Dedifferentiated amniotic fluid mesenchymal stem cell (primary cell): ENCODE measurements around the gene ASIC2.

Source experiments
- DNase-seq: peaks from one replicate; pipeline ENCODE4 v3.0.0-alpha.2; 2016; ENCODE audit errors: extremely low spot score

ASIC2 gene

GRCh38 chr17:33288954-33289353, 4.1 kb downstream of the ASIC2 start:
- no peak for DNase-seq

GRCh38 chr17:33287096-33287725, 5.9 kb downstream of the ASIC2 start:
- DNase-seq = no peak

GRCh38 chr17:33285413-33285812, 7.7 kb downstream of the ASIC2 start:
- DNase-seq = no peak

GRCh38 chr17:33284022-33284421, 9.1 kb downstream of the ASIC2 start:
- no peak for DNase-seq

- DNase-seq = no peak
Observed at GRCh38 chr17:33280162-33280943, 12.7 kb downstream of the ASIC2 start.

GRCh38 chr17:33277436-33278100, 15.5 kb downstream of the ASIC2 start:
- no peak for DNase-seq

- no peak for DNase-seq
Observed at GRCh38 chr17:33273743-33274410, 19.2 kb downstream of the ASIC2 start.

- no peak for DNase-seq
Observed at GRCh38 chr17:33273271-33273670, 19.8 kb downstream of the ASIC2 start.

GRCh38 chr17:33272438-33272837, 20.7 kb downstream of the ASIC2 start:
- no peak for DNase-seq

- DNase-seq = no peak
Observed at GRCh38 chr17:33269337-33270060, 23.6 kb downstream of the ASIC2 start.

GRCh38 chr17:33267851-33268548, 25.1 kb downstream of the ASIC2 start:
- no peak for DNase-seq

GRCh38 chr17:33267271-33267790, 25.8 kb downstream of the ASIC2 start:
- DNase-seq = no peak

GRCh38 chr17:33266611-33267010, 26.5 kb downstream of the ASIC2 start:
- DNase-seq = no peak

- DNase-seq = no peak
Observed at GRCh38 chr17:33266116-33266515, 27.0 kb downstream of the ASIC2 start.

- no peak for DNase-seq
Observed at GRCh38 chr17:33263396-33263795, 29.7 kb downstream of the ASIC2 start.

- DNase-seq = no peak
Observed at GRCh38 chr17:33262266-33263123, 30.6 kb downstream of the ASIC2 start.

GRCh38 chr17:33261820-33262219, 31.3 kb downstream of the ASIC2 start:
- no peak for DNase-seq

GRCh38 chr17:33260638-33261037, 32.5 kb downstream of the ASIC2 start:
- DNase-seq = no peak

GRCh38 chr17:33258296-33258695, 34.8 kb downstream of the ASIC2 start:
- no peak for DNase-seq

- DNase-seq = no peak
Observed at GRCh38 chr17:33245183-33245582, 47.9 kb downstream of the ASIC2 start.
